Measurements from ENCODE around the gene PRDM5. TPM values are rescaled to one million over a fixed set of nuclear protein-coding genes. Genes with fewer than 3 reads are reported as not detected.

The PRDM5 gene
- total and polyA plus RNA-seq, 9 of the 15 experiments (the other 6 are each of a cell fraction or from before 2014, with no cell fraction given) = not detected

GRCh38 chr4:120939693-120940092 lies 17.2 kb upstream of the PRDM5 start (continued):
- TF ChIP-seq CUX1 (CRISPR knock-in tag; IDR thresholded peaks at IDR 0.05) (no peak), PHF21A (IDR thresholded peaks at IDR 0.05; ENCODE audit: borderline replicate concordance, low read depth) (no peak), MBD1 (CRISPR knock-in tag; IDR thresholded peaks at IDR 0.05) (no peak), ZNF239 (CRISPR knock-in tag; IDR thresholded peaks at IDR 0.05) (no peak), MBD2 (IDR thresholded peaks at IDR 0.05; ENCODE audit: borderline replicate concordance, low read depth) (no peak)
